Hepatocyte (in vitro differentiated cells): ENCODE data around the gene SPTBN5. TPM values are rescaled to one million over a fixed set of nuclear protein-coding genes. Genes with fewer than 3 reads are reported as not detected.
"Not testable (repeated sequence)": the region's sequence is repeated elsewhere in the genome, so short reads cannot be mapped to it uniquely, and the experiment has no call there.

ENCODE experiments used
- DNase-seq: peaks from one replicate; pipeline ENCODE4 v3.0.0-alpha.2; 2016; ENCODE audit warnings: low spot score
- H2AFZ ChIP-seq: fragments of 200-600 bp; sonication (generic); 2 replicates; pipeline ENCODE4 v1.6.0; 2016; ENCODE audit warnings: antibody characterized with exemption, mild to moderate bottlenecking
- H3K27ac ChIP-seq: fragments of 200-600 bp; sonication (generic); 2 replicates; pipeline ENCODE4 v1.5.1; 2016; ENCODE audit warnings: mild to moderate bottlenecking
- H3K27me3 ChIP-seq: fragments of 200-600 bp; sonication (generic); 2 replicates; pipeline ENCODE4 v1.6.1; 2016
- H3K36me3 ChIP-seq: fragments of 200-600 bp; sonication (generic); replicated peaks from 2 replicates; pipeline ENCODE4 v1.5.1; 2016; ENCODE audit warnings: low read depth; ENCODE audit not compliant: insufficient read depth
- H3K4me1 ChIP-seq: fragments of 200-600 bp; sonication (generic); 2 replicates; pipeline ENCODE4 v1.5.1; 2016; ENCODE audit warnings: mild to moderate bottlenecking, moderate library complexity; ENCODE audit not compliant: insufficient read depth
- H3K4me2 ChIP-seq: fragments of 200-600 bp; sonication (generic); 2 replicates; pipeline ENCODE4 v1.6.0; 2016
- H3K4me3 ChIP-seq: fragments of 200-600 bp; sonication (generic); 2 replicates; pipeline ENCODE4 v1.5.1; 2016; ENCODE audit warnings: mild to moderate bottlenecking
- H3K79me2 ChIP-seq: fragments of 200-600 bp; sonication (generic); 2 replicates; pipeline ENCODE4 v1.6.0; 2017; ENCODE audit warnings: mild to moderate bottlenecking
- H3K9me2 ChIP-seq: fragments of 200-600 bp; sonication (generic); replicated peaks from 2 replicates; pipeline ENCODE4 v1.6.0; 2017; ENCODE audit warnings: mild to moderate bottlenecking; ENCODE audit not compliant: insufficient read depth
- H3K9me3 ChIP-seq: fragments of 200-600 bp; sonication (generic); 2 replicates; pipeline ENCODE4 v1.5.1; 2016; ENCODE audit warnings: low read depth, mild to moderate bottlenecking
- H4K20me1 ChIP-seq: fragments of 200-600 bp; sonication (generic); 2 replicates; pipeline ENCODE4 v1.6.0; 2016; ENCODE audit warnings: mild to moderate bottlenecking; ENCODE audit not compliant: insufficient read depth, poor library complexity, severe bottlenecking
- CTCF ChIP-seq: fragments of 200-600 bp; sonication (generic); IDR thresholded peaks from 2 replicates; pipeline ENCODE4 v1.5.1; 2016; ENCODE audit warnings: antibody characterized with exemption, mild to moderate bottlenecking; ENCODE audit not compliant: poor library complexity
- EZH2 ChIP-seq: fragments of 200-600 bp; sonication (generic); IDR thresholded peaks from 2 replicates; pipeline ENCODE4 v1.6.1; 2016; ENCODE audit warnings: antibody characterized with exemption, mild to moderate bottlenecking, borderline replicate concordance
- EZH2phosphoT487 ChIP-seq: fragments of 200-600 bp; sonication (generic); IDR thresholded peaks from one replicate; pipeline ENCODE4 v1.6.1; 2018; ENCODE audit warnings: antibody characterized with exemption, mild to moderate bottlenecking, low read depth, moderate library complexity; ENCODE audit not compliant: unreplicated experiment, severe bottlenecking
- WGBS: methylation state at CpG from one replicate; pipeline ENCODE4 v1.1.6; 2016; ENCODE audit warnings: low lambda C conversion rate; ENCODE audit errors: missing lambda C conversion rate; 5-methylcytosine and 5-hydroxymethylcytosine counted together
- polyA plus RNA-seq: library from polyadenylated mRNA; unstranded; fragments of >200 nt; fragmentation: Nextera tagmentation; extraction: Ambion mirVana; gene quantifications from 2 replicates; pipeline ENCODE4 v1.2.1, GENCODE V29; 2016
- total RNA-seq: library from RNA; depleted of rRNA; stranded (reverse); fragments of >200 nt; gene quantifications from 2 replicates; pipeline ENCODE4 v1.2.3, GENCODE V29; 2014

The SPTBN5 gene
- total and polyA plus RNA-seq, 2 experiments from 2014 or later, result 1.7 to 1.9 TPM

GRCh38 chr15:41832875-41833274 is 61.0 kb downstream of the SPTBN5 start:
- 88% methylated on average over 3 of the region's 3 CpGs for WGBS
- no peak overlapping the region for H3K4me3 ChIP-seq
- TF ChIP-seq EZH2phosphoT487 (no peak), EZH2 (no peak), CTCF (no peak)

GRCh38 chr15:41832208-41832607 is 61.6 kb downstream of the SPTBN5 start:
- Histone ChIP-seq H3K36me3 (no peaks in the 10 kb centered on the region), H3K4me3 (no peak overlapping the region), H3K4me2 (no peak overlapping the region), H3K4me1 (peaks cover 9% of the 10 kb centered on the region), H3K27me3 (no peaks in the 10 kb centered on the region), H4K20me1 (no peaks in the 10 kb centered on the region), H2AFZ (no peak overlapping the region), H3K9me2 (no peaks in the 10 kb centered on the region), H3K27ac (no peak overlapping the region), H3K79me2 (peaks cover 5% of the 10 kb centered on the region), H3K9me3 (no peaks in the 10 kb centered on the region)
- 93% methylated on average over 10 of the region's 10 CpGs for WGBS
- TF ChIP-seq CTCF, result no peak
- TF ChIP-seq EZH2, result no peak
- TF ChIP-seq EZH2phosphoT487, result no peak
- no peak for DNase-seq

More at GRCh38 chr15:41832875-41833274, 61.0 kb downstream of the SPTBN5 start:
- no peaks in the 10 kb centered on the region for H4K20me1 ChIP-seq
- no peak for DNase-seq
- peaks cover 7% of the 10 kb centered on the region for H3K4me1 ChIP-seq
- H3K4me2 ChIP-seq, result no peak overlapping the region
- H3K9me3 ChIP-seq, result no peaks in the 10 kb centered on the region
- H3K9me2 ChIP-seq, result no peaks in the 10 kb centered on the region
- no peaks in the 10 kb centered on the region for H3K27me3 ChIP-seq
- no peak overlapping the region for H2AFZ ChIP-seq
- H3K79me2 ChIP-seq, result peaks cover 5% of the 10 kb centered on the region
- H3K27ac ChIP-seq, result no peak overlapping the region
- no peaks in the 10 kb centered on the region for H3K36me3 ChIP-seq

GRCh38 chr15:41831291-41831690 is 62.6 kb downstream of the SPTBN5 start:
- not testable (repeated sequence) for H2AFZ ChIP-seq, H3K9me2 ChIP-seq, H3K79me2 ChIP-seq, H3K36me3 ChIP-seq, H3K4me3 ChIP-seq, H3K27me3 ChIP-seq, H3K9me3 ChIP-seq, DNase-seq, H3K27ac ChIP-seq, H3K4me2 ChIP-seq, H4K20me1 ChIP-seq
- peaks cover 10% of the 10 kb centered on the region for H3K4me1 ChIP-seq
- 96% methylated on average over 4 of the region's 4 CpGs for WGBS

- no peaks in the 10 kb centered on the region for H3K36me3 ChIP-seq
- no peaks in the 10 kb centered on the region for H3K9me2 ChIP-seq
- DNase-seq, result no peak
- no peak for TF ChIP-seq EZH2
- no peak for TF ChIP-seq CTCF
- TF ChIP-seq EZH2phosphoT487, result no peak
- H3K9me3 ChIP-seq, result no peaks in the 10 kb centered on the region
- no peak overlapping the region for H2AFZ ChIP-seq
- H3K27ac ChIP-seq, result no peak overlapping the region
- WGBS, result 95% methylated on average over 12 of the region's 13 CpGs
- no peaks in the 10 kb centered on the region for H3K27me3 ChIP-seq
- no peaks in the 10 kb centered on the region for H4K20me1 ChIP-seq
- peaks cover 5% of the 10 kb centered on the region for H3K79me2 ChIP-seq
- peaks cover 10% of the 10 kb centered on the region for H3K4me1 ChIP-seq
- H3K4me3 ChIP-seq, result no peak overlapping the region
- H3K4me2 ChIP-seq, result no peak overlapping the region
Observed at GRCh38 chr15:41829959-41830646, 63.8 kb downstream of the SPTBN5 start.
